ENCODE results near the gene ARF1.

DNA sequence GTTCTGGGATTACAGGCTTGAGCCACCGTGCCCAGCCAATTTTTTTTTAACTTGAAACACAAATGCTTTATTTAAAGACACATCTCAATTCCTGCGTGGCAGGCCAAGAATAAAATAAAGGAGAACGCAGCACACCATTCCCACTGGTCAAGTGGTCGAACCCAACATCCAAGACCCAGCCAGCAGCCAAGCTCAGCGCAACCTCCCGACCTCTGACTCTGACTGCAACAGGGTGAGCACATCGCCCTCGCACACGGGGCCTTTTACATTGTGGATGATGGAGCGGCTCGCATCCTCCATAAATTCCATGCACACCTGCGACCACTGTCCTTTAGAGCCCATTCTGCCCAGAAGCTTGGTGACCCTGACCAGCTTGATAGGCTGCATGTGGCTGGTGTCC is 52.1 kb downstream of the ARF1 start:
- TF ChIP-seq POLR2AphosphoS5 (IDR thresholded peaks at IDR 0.05; ENCODE audit: borderline replicate concordance, low read depth, low read length) (no peak), EZH2 (IDR thresholded peaks at IDR 0.05) (no peak)
